Esophagus squamous epithelium (tissue), 4 donors: ENCODE data around the gene GDI1.

Experiments
- POLR2A ChIP-seq, 4 donors: fragments of 450-650 bp; IDR thresholded peaks; one replicate each; pipeline ENCODE4 v1.6.1; 2017; ENCODE audit warnings: antibody characterized with exemption in 4 of 4, mild to moderate bottlenecking in 4 of 4, moderate library complexity in 3 of 4
- TF ChIP-seq, protein P1 (sequence below), 6 experiments: fragments of 450-650 bp in 4 of 6; fragments of 200-600 bp in 2 of 6; sonication (generic) in 2 of 6; IDR thresholded peaks; one replicate each; pipeline ENCODE4 v1.5.1; 2016 to 2019; ENCODE audit warnings: antibody characterized with exemption in 6 of 6, mild to moderate bottlenecking in 4 of 6, moderate library complexity in 4 of 6

DNA sequence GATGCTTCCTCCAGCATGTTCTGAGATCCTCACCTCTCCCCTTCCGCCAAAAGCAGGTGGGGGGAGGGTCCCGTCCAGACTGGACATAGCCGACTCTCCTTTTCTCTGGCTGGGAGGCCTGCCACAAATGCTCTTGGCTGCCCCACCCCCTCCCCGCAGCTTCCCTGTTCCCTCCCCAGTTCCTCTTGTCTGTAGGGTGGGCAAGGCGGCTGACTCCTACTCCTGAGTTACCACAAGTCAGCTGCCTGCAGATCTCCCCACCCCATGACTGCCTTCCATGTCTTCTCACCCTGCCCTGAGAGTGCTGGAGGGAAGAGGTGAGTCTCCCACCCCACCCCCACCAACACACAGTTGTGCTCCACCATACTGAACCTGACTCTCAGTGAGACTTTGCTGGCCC, 5.6 kb upstream of the GDI1 start:
- TF ChIP-seq, protein P1, sequence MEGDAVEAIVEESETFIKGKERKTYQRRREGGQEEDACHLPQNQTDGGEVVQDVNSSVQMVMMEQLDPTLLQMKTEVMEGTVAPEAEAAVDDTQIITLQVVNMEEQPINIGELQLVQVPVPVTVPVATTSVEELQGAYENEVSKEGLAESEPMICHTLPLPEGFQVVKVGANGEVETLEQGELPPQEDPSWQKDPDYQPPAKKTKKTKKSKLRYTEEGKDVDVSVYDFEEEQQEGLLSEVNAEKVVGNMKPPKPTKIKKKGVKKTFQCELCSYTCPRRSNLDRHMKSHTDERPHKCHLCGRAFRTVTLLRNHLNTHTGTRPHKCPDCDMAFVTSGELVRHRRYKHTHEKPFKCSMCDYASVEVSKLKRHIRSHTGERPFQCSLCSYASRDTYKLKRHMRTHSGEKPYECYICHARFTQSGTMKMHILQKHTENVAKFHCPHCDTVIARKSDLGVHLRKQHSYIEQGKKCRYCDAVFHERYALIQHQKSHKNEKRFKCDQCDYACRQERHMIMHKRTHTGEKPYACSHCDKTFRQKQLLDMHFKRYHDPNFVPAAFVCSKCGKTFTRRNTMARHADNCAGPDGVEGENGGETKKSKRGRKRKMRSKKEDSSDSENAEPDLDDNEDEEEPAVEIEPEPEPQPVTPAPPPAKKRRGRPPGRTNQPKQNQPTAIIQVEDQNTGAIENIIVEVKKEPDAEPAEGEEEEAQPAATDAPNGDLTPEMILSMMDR (IDR thresholded peaks at IDR 0.05) = no peak
- no peak for TF ChIP-seq POLR2A (IDR thresholded peaks at IDR 0.05)
